SK-N-MC (cell line): ENCODE data around the gene PLK4.

Experiments used
- EZH2 ChIP-seq: fragments of 200-600 bp; sonication (generic); IDR thresholded peaks from one replicate; pipeline ENCODE4 v1.6.1; 2017; ENCODE audit warnings: antibody characterized with exemption
- FOXP2 ChIP-seq: optimal IDR thresholded peaks from 2 replicates; pipeline ENCODE3; 2011; ENCODE audit warnings: mild to moderate bottlenecking, moderate library complexity; ENCODE audit not compliant: insufficient read depth; ENCODE audit errors: extremely low read length, control extremely low read depth
- POLR2AphosphoS5 ChIP-seq: IDR thresholded peaks from 2 replicates; pipeline ENCODE4 v1.6.1; 2012; ENCODE audit warnings: mild to moderate bottlenecking, low read depth, low read length, borderline replicate concordance

DNA sequence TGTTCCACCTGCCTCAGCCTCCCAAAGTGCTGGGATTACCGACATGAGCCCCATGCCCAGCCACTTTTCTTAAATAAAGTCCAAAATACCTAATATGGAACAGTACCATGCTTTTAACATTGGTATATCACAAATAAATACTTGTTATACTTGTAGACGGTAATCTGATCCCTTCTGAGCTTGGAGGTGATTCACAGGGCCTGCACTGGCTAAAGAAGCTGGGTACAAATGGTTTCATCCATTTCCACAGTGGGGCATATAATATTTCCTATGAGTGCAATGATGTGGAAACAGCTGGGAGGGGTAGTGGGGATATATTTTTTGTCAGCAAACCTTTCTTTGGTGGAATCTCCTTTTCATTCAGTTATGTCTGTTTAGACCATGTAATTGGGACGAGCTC lies 35.8 kb downstream of the PLK4 start:
- TF ChIP-seq EZH2 (no peak), POLR2AphosphoS5 (no peak), FOXP2 (no peak)
